ENCODE measurements around the gene RBMS1.

- no peak for TF ChIP-seq CTCF (IDR thresholded peaks at IDR 0.05)
- no peak for TF ChIP-seq EZH2 (IDR thresholded peaks at IDR 0.05; ENCODE audit: borderline replicate concordance, insufficient read depth, low read depth, low read length, poor library complexity, severe bottlenecking)
Observed at GRCh38 chr2:160261732-160262131, 231.9 kb downstream of the RBMS1 start.
